Endodermal cell (in vitro differentiated cells): ENCODE data around the gene UBL7. TPM values are rescaled to one million over a fixed set of nuclear protein-coding genes. Genes with fewer than 3 reads are reported as not detected.

Experiments used
- DNase-seq: peaks from one replicate; pipeline ENCODE4 v3.0.0-alpha.2; 2017
- H3K27ac ChIP-seq: 2 replicates; pipeline ENCODE4 v1.5.1; 2013; ENCODE audit warnings: mild to moderate bottlenecking, low read depth, low read length, moderate library complexity
- H3K27me3 ChIP-seq: 2 replicates; pipeline ENCODE4 v1.6.1; 2013; ENCODE audit warnings: mild to moderate bottlenecking, low read length, moderate library complexity; ENCODE audit not compliant: insufficient read depth, control insufficient read depth, poor library complexity, severe bottlenecking
- H3K36me3 ChIP-seq: 2 replicates; pipeline ENCODE4 v1.7.0; 2013; ENCODE audit warnings: mild to moderate bottlenecking, low read length, moderate library complexity; ENCODE audit not compliant: control insufficient read depth, insufficient read depth
- H3K4me1 ChIP-seq: one replicate; pipeline ENCODE4 v1.7.0; 2013; ENCODE audit warnings: low read length; ENCODE audit not compliant: control insufficient read depth, insufficient read depth
- H3K4me3 ChIP-seq: 2 replicates; pipeline ENCODE4 v1.5.1; 2013; ENCODE audit warnings: mild to moderate bottlenecking, low read length, moderate library complexity
- H3K9ac ChIP-seq: 2 replicates; pipeline ENCODE4 v1.6.1; 2013; ENCODE audit warnings: mild to moderate bottlenecking, low read length, moderate library complexity; ENCODE audit not compliant: poor library complexity, severe bottlenecking; ENCODE audit errors: extremely low read depth
- H3K9me3 ChIP-seq: 2 replicates; pipeline ENCODE4 v1.6.1; 2013; ENCODE audit warnings: mild to moderate bottlenecking, low read length, moderate library complexity; ENCODE audit not compliant: control insufficient read depth
- H3K27ac Mint-ChIP-seq: 2 replicates; pipeline ENCODE4 v1.8.0; 2020; ENCODE audit warnings: mixed read lengths
- H3K27me3 Mint-ChIP-seq: 2 replicates; pipeline ENCODE4 v1.8.0; 2021; ENCODE audit warnings: mild to moderate bottlenecking, mixed read lengths; ENCODE audit not compliant: insufficient read depth
- H3K36me3 Mint-ChIP-seq: 2 replicates; pipeline ENCODE4 v1.8.0; 2020; ENCODE audit warnings: low read depth, mixed read lengths
- H3K4me1 Mint-ChIP-seq: 2 replicates; pipeline ENCODE4 v1.8.0; 2020; ENCODE audit warnings: mixed read lengths
- H3K4me3 Mint-ChIP-seq: 2 replicates; pipeline ENCODE4 v1.8.0; 2020; ENCODE audit warnings: mild to moderate bottlenecking, moderate library complexity, mixed read lengths
- H3K9me3 Mint-ChIP-seq: 2 replicates; pipeline ENCODE4 v1.8.0; 2020; ENCODE audit warnings: mild to moderate bottlenecking, mixed read lengths
- CTCF ChIP-seq: fragments of 200-600 bp; sonication (generic); conservative IDR thresholded peaks from 2 replicates; pipeline ENCODE4 v1.5.0; 2021; ENCODE audit warnings: antibody characterized with exemption, mild to moderate bottlenecking
- WGBS, 2 experiments: methylation state at CpG; one replicate each; pipeline versions ENCODE4 v1.1.5 to v1.1.7; 2013; ENCODE audit warnings: missing lambda C conversion rate in 2 of 2, mixed read lengths in 1 of 2; ENCODE audit not compliant: insufficient coverage in 1 of 2, insufficient read length in 1 of 2; 5-methylcytosine and 5-hydroxymethylcytosine counted together
- total RNA-seq, 2 donors: library from RNA; stranded (reverse); fragmentation: NEBNext Ultra II Directional in 1 of 2; extraction: Animal tissue kit (Norgen Biotek cat#: 25700) in 1 of 2; gene quantifications; 2 replicates in 1 of 2; 3 replicates in 1 of 2; pipeline ENCODE4 v1.2.1, GENCODE V29; 2021

Gene UBL7
- total RNA-seq, 2 donors from 2014 or later = 38.5 to 52.6 TPM

- Histone ChIP-seq H3K36me3 (peaks cover 8% of the 10 kb centered on the region), H3K9me3 (no peaks in the 10 kb centered on the region), H3K4me1 (peaks cover 8% of the 10 kb centered on the region), H3K27ac (no peak overlapping the region), H3K4me3 (no peak overlapping the region), H3K27me3 (no peaks in the 10 kb centered on the region), H3K9ac (no peak overlapping the region)
- H3K36me3 Mint-ChIP-seq = peaks cover 10% of the 10 kb centered on the region
- peak overlapping the region; percentile 84 for H3K27ac Mint-ChIP-seq
- no peaks in the 10 kb centered on the region for H3K27me3 Mint-ChIP-seq
- H3K4me1 Mint-ChIP-seq = peaks cover 36% of the 10 kb centered on the region
- WGBS, 2 experiments = 84 to 100% methylated on average over 2 to 3 of the region's 3 CpGs
- TF ChIP-seq CTCF = no peak
- DNase-seq = no peak
- no peak overlapping the region for H3K4me3 Mint-ChIP-seq
- H3K9me3 Mint-ChIP-seq = no peaks in the 10 kb centered on the region
Measured at GRCh38 chr15:74442063-74442462, 18.9 kb downstream of the UBL7 start.

GRCh38 chr15:74441248-74441941 lies 19.6 kb downstream of the UBL7 start:
- no peak for DNase-seq
- 92 to 100% methylated on average over 2 to 6 of the region's 6 CpGs for WGBS, 2 experiments

GRCh38 chr15:74438721-74439316 lies 22.1 kb downstream of the UBL7 start:
- no peak overlapping the region for H3K27ac ChIP-seq
- H3K36me3 ChIP-seq = no peaks in the 10 kb centered on the region
- DNase-seq = peak; percentile 91
- no peak overlapping the region for H3K9ac ChIP-seq
- Mint-ChIP-seq H3K4me1 (peaks cover 44% of the 10 kb centered on the region), H3K27me3 (peaks cover 20% of the 10 kb centered on the region), H3K9me3 (no peaks in the 10 kb centered on the region), H3K36me3 (no peaks in the 10 kb centered on the region), H3K27ac (no peak overlapping the region), H3K4me3 (no peak overlapping the region)
- H3K4me3 ChIP-seq = no peak overlapping the region
- peak; percentile 97 for TF ChIP-seq CTCF
- H3K4me1 ChIP-seq = peaks cover 17% of the 10 kb centered on the region
- no peaks in the 10 kb centered on the region for H3K9me3 ChIP-seq
- H3K27me3 ChIP-seq = no peaks in the 10 kb centered on the region
- WGBS, 2 experiments = 0% methylated on average over 2 of the region's 2 CpGs

More at GRCh38 chr15:74441248-74441941, 19.6 kb downstream of the UBL7 start:
- Histone ChIP-seq H3K4me1 (peaks cover 8% of the 10 kb centered on the region), H3K9me3 (no peaks in the 10 kb centered on the region), H3K9ac (no peak overlapping the region), H3K4me3 (no peak overlapping the region), H3K36me3 (peaks cover 4% of the 10 kb centered on the region), H3K27me3 (no peaks in the 10 kb centered on the region), H3K27ac (no peak overlapping the region)
- H3K36me3 Mint-ChIP-seq = peaks cover 7% of the 10 kb centered on the region
- H3K4me3 Mint-ChIP-seq = no peak overlapping the region
- no peak overlapping the region for H3K27ac Mint-ChIP-seq
- no peaks in the 10 kb centered on the region for H3K9me3 Mint-ChIP-seq
- peaks cover 2% of the 10 kb centered on the region for H3K27me3 Mint-ChIP-seq
- H3K4me1 Mint-ChIP-seq = peaks cover 36% of the 10 kb centered on the region
- no peak for TF ChIP-seq CTCF
